Neural cell (in vitro differentiated cells): ENCODE results near the gene CEP72. TPM values are rescaled to one million over a fixed set of nuclear protein-coding genes. Genes with fewer than 3 reads are reported as not detected.

Experiments used
- H2AFZ ChIP-seq: fragments of 200-600, 300-800 bp; sonication (generic), shearing (Covaris generic); 2 replicates; pipeline ENCODE4 v1.6.0; 2014; ENCODE audit warnings: low read depth, mild to moderate bottlenecking, antibody characterized with exemption, low read length, moderate library complexity
- H3F3A ChIP-seq: fragments of 200-600 bp; shearing (Covaris generic); 2 replicates; pipeline ENCODE4 v1.6.1; 2016; ENCODE audit warnings: mild to moderate bottlenecking, moderate library complexity, mixed read lengths, antibody characterized with exemption, low read length; ENCODE audit not compliant: insufficient read depth, poor library complexity, severe bottlenecking
- H3K27ac ChIP-seq: fragments of 200-600, 300-800 bp; sonication (generic), shearing (Covaris generic); 2 replicates; pipeline ENCODE4 v1.5.1; 2014; ENCODE audit warnings: mild to moderate bottlenecking, low read length, moderate library complexity
- H3K27me3 ChIP-seq: fragments of 300-800, 200-600 bp; sonication (generic), shearing (Covaris generic); 2 replicates; pipeline ENCODE4 v1.6.0; 2014; ENCODE audit warnings: mild to moderate bottlenecking, low read depth, low read length, moderate library complexity; ENCODE audit not compliant: insufficient read depth
- H3K36me3 ChIP-seq: fragments of 300-800, 200-600 bp; sonication (generic), shearing (Covaris generic); 2 replicates; pipeline ENCODE4 v1.5.1; 2014; ENCODE audit warnings: mild to moderate bottlenecking, antibody characterized with exemption, low read length, moderate library complexity; ENCODE audit not compliant: insufficient read depth
- H3K4me2 ChIP-seq: fragments of 300-800, 200-600 bp; sonication (generic), shearing (Covaris generic); 2 replicates; pipeline ENCODE4 v1.6.0; 2014; ENCODE audit warnings: mild to moderate bottlenecking, low read length
- H3K4me3 ChIP-seq: fragments of 300-800, 200-600 bp; sonication (generic), shearing (Covaris generic); 2 replicates; pipeline ENCODE4 v1.5.1; 2014; ENCODE audit warnings: mild to moderate bottlenecking, low read length, moderate library complexity
- H3K79me2 ChIP-seq: fragments of 200-600 bp; shearing (Covaris generic); replicated peaks from 2 replicates; pipeline ENCODE4 v1.6.0; 2014; ENCODE audit warnings: mild to moderate bottlenecking, low read length, moderate library complexity; ENCODE audit not compliant: insufficient read depth
- H3K9ac ChIP-seq: fragments of 300-800, 200-600 bp; sonication (generic), shearing (Covaris generic); 2 replicates; pipeline ENCODE4 v1.6.1; 2016; ENCODE audit warnings: mild to moderate bottlenecking, low read length, mixed read lengths
- H3K9me2 ChIP-seq: fragments of 200-600 bp; shearing (Covaris generic); 2 replicates; pipeline ENCODE4 v1.6.1; 2016; ENCODE audit warnings: mild to moderate bottlenecking, low read length, mixed read lengths; ENCODE audit not compliant: insufficient read depth
- H3K9me3 ChIP-seq: fragments of 200-600, 300-800 bp; sonication (generic), shearing (Covaris generic); 2 replicates; pipeline ENCODE4 v1.6.1; 2016; ENCODE audit warnings: mild to moderate bottlenecking, mixed run types, low read length, moderate library complexity, mixed read lengths
- H4K20me1 ChIP-seq: fragments of 200-600 bp; shearing (Covaris generic); 2 replicates; pipeline ENCODE4 v1.6.1; 2016; ENCODE audit warnings: mild to moderate bottlenecking, mixed run types; ENCODE audit not compliant: insufficient read depth
- EP300 ChIP-seq: fragments of 450-650 bp; conservative IDR thresholded peaks from 2 replicates; pipeline ENCODE4 v1.6.1; 2014; ENCODE audit warnings: antibody characterized with exemption, mild to moderate bottlenecking, moderate library complexity; ENCODE audit not compliant: poor library complexity, severe bottlenecking
- EZH2 ChIP-seq: fragments of 200-600, 300-800 bp; shearing (Covaris generic), sonication (generic); IDR thresholded peaks from 2 replicates; pipeline ENCODE4 v1.6.1; 2014; ENCODE audit warnings: antibody characterized with exemption, low read length, borderline replicate concordance, mild to moderate bottlenecking; ENCODE audit not compliant: insufficient read depth, poor library complexity, severe bottlenecking
- MXI1 ChIP-seq: fragments of 450-650 bp; conservative IDR thresholded peaks from 2 replicates; pipeline ENCODE4 v1.6.1; 2014; ENCODE audit warnings: antibody characterized with exemption, mild to moderate bottlenecking; ENCODE audit not compliant: poor library complexity, severe bottlenecking
- POLR2AphosphoS5 ChIP-seq: IDR thresholded peaks from 2 replicates; pipeline ENCODE4 v1.6.1; 2012
- RAD21 ChIP-seq: fragments of 450-650 bp; conservative IDR thresholded peaks from 2 replicates; pipeline ENCODE4 v1.6.1; 2014; ENCODE audit warnings: antibody characterized with exemption, mild to moderate bottlenecking, moderate library complexity
- SMC3 ChIP-seq: fragments of 450-650 bp; conservative IDR thresholded peaks from 2 replicates; pipeline ENCODE4 v1.6.1; 2014; ENCODE audit warnings: antibody characterized with exemption, mild to moderate bottlenecking, moderate library complexity; ENCODE audit not compliant: poor library complexity
- TAF1 ChIP-seq: IDR thresholded peaks from 2 replicates; pipeline ENCODE4 v1.6.1; 2012; ENCODE audit warnings: low read depth
- polyA plus RNA-seq: library from polyadenylated mRNA; depleted of rRNA; stranded (reverse); fragments of >200 nt; gene quantifications from 2 replicates; pipeline ENCODE4 v1.2.3, GENCODE V29; 2014
- TF ChIP-seq, protein P1 (sequence below): fragments of 450-650 bp; IDR thresholded peaks from 2 replicates; pipeline ENCODE4 v1.5.1; 2014; ENCODE audit warnings: antibody characterized with exemption, mild to moderate bottlenecking, moderate library complexity; ENCODE audit not compliant: poor library complexity, severe bottlenecking
- TF ChIP-seq, protein P2 (sequence below): IDR thresholded peaks from 2 replicates; pipeline ENCODE4 v1.6.1; 2012; ENCODE audit warnings: borderline replicate concordance

The CEP72 gene
- polyA plus RNA-seq, 1 donor from 2014 or later, result 5.9 TPM

DNA sequence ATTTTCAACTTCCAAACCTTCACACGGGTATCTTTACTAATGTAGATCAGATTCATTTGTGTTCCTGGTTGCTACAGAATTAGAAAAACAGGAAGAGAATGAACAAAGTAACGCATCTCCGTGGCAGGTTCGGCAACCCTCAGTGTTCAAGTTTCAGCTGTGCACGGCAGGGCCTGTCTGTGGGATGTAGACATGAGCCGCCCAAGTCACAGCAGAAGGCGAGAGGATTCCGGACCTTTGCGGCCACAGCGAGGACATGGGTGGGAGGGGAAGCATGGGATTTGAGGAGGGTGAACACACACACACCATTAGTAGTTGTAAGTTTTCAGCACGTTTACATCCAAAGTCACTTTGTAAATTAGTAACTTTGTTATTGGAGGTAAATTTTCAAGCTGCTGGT, 31.7 kb upstream of the CEP72 start:
- no peaks in the 10 kb centered on the region for H3K27me3 ChIP-seq
- no peaks in the 10 kb centered on the region for H3K36me3 ChIP-seq
- H3K9me2 ChIP-seq, result no peaks in the 10 kb centered on the region
- no peak overlapping the region for H3K9ac ChIP-seq
- no peaks in the 10 kb centered on the region for H4K20me1 ChIP-seq
- no peak overlapping the region for H2AFZ ChIP-seq
- TF ChIP-seq POLR2AphosphoS5, result no peak
- TF ChIP-seq RAD21, result no peak
- no peak for TF ChIP-seq EP300
- no peak for TF ChIP-seq EZH2
- TF ChIP-seq, protein P1, sequence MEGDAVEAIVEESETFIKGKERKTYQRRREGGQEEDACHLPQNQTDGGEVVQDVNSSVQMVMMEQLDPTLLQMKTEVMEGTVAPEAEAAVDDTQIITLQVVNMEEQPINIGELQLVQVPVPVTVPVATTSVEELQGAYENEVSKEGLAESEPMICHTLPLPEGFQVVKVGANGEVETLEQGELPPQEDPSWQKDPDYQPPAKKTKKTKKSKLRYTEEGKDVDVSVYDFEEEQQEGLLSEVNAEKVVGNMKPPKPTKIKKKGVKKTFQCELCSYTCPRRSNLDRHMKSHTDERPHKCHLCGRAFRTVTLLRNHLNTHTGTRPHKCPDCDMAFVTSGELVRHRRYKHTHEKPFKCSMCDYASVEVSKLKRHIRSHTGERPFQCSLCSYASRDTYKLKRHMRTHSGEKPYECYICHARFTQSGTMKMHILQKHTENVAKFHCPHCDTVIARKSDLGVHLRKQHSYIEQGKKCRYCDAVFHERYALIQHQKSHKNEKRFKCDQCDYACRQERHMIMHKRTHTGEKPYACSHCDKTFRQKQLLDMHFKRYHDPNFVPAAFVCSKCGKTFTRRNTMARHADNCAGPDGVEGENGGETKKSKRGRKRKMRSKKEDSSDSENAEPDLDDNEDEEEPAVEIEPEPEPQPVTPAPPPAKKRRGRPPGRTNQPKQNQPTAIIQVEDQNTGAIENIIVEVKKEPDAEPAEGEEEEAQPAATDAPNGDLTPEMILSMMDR, result no peak
- TF ChIP-seq TAF1, result no peak
- no peak for TF ChIP-seq MXI1
- TF ChIP-seq, protein P2, sequence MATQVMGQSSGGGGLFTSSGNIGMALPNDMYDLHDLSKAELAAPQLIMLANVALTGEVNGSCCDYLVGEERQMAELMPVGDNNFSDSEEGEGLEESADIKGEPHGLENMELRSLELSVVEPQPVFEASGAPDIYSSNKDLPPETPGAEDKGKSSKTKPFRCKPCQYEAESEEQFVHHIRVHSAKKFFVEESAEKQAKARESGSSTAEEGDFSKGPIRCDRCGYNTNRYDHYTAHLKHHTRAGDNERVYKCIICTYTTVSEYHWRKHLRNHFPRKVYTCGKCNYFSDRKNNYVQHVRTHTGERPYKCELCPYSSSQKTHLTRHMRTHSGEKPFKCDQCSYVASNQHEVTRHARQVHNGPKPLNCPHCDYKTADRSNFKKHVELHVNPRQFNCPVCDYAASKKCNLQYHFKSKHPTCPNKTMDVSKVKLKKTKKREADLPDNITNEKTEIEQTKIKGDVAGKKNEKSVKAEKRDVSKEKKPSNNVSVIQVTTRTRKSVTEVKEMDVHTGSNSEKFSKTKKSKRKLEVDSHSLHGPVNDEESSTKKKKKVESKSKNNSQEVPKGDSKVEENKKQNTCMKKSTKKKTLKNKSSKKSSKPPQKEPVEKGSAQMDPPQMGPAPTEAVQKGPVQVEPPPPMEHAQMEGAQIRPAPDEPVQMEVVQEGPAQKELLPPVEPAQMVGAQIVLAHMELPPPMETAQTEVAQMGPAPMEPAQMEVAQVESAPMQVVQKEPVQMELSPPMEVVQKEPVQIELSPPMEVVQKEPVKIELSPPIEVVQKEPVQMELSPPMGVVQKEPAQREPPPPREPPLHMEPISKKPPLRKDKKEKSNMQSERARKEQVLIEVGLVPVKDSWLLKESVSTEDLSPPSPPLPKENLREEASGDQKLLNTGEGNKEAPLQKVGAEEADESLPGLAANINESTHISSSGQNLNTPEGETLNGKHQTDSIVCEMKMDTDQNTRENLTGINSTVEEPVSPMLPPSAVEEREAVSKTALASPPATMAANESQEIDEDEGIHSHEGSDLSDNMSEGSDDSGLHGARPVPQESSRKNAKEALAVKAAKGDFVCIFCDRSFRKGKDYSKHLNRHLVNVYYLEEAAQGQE, result no peak
- TF ChIP-seq SMC3, result no peak
- H3K4me3 ChIP-seq, result no peak overlapping the region
- no peaks in the 10 kb centered on the region for H3K79me2 ChIP-seq
- H3K27ac ChIP-seq, result no peak overlapping the region
- H3F3A ChIP-seq, result no peaks in the 10 kb centered on the region
- no peak overlapping the region for H3K4me2 ChIP-seq
- H3K9me3 ChIP-seq, result peaks cover 5% of the 10 kb centered on the region

DNA sequence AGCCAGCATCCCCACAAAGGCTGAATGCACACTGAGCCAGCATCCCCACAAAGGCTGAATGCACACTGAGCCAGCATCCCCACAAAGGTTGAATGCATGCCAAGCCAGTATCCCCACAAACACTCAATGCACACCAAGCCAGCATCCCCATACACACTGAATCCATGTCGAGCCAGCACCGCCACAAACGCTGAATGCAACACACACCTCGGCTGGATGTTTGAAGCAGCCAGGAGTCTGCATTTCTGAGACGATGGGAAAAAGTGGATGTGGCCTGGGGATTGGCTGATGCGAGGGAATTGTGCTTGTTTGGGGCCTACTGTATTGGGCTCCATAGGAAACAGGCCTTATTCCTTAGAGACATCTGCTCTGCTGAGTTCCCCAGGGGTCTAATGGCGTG, 30.9 kb upstream of the CEP72 start:
- Histone ChIP-seq H3K9me3 (no peaks in the 10 kb centered on the region), H3K9me2 (no peaks in the 10 kb centered on the region), H3K4me2 (no peak overlapping the region), H3K9ac (no peak overlapping the region), H3K79me2 (no peaks in the 10 kb centered on the region), H3K27me3 (no peaks in the 10 kb centered on the region), H3K27ac (no peak overlapping the region), H4K20me1 (no peaks in the 10 kb centered on the region), H3K36me3 (no peaks in the 10 kb centered on the region), H3F3A (no peaks in the 10 kb centered on the region), H3K4me3 (no peak overlapping the region), H2AFZ (no peak overlapping the region)
- no peak for TF ChIP-seq POLR2AphosphoS5
- no peak for TF ChIP-seq EP300
- TF ChIP-seq RAD21, result no peak
- TF ChIP-seq SMC3, result no peak
- TF ChIP-seq, protein P2, result no peak
- TF ChIP-seq, protein P1, result no peak
- no peak for TF ChIP-seq TAF1
- TF ChIP-seq EZH2, result no peak
- no peak for TF ChIP-seq MXI1
